Activated naive CD8-positive, alpha-beta T cell treated with anti-CD3 and anti-CD28 coated beads for 36 hours (primary cell): ENCODE measurements around the gene SPATA31A1. TPM values are rescaled to one million over a fixed set of nuclear protein-coding genes. Genes with fewer than 3 reads are reported as not detected.
"Not testable (repeated sequence)": the region's sequence is repeated elsewhere in the genome, so short reads cannot be mapped to it uniquely, and the experiment has no call there.

Experiments used
- DNase-seq: peaks from one replicate; pipeline ENCODE4 v3.0.0; 2021
- H3K27ac Mint-ChIP-seq: one replicate; pipeline ENCODE4 v1.8.0; 2022; ENCODE audit warnings: mild to moderate bottlenecking, moderate library complexity, mixed read lengths
- H3K27me3 Mint-ChIP-seq: one replicate; pipeline ENCODE4 v1.8.0; 2022; ENCODE audit warnings: mild to moderate bottlenecking, mixed read lengths
- H3K36me3 Mint-ChIP-seq: one replicate; pipeline ENCODE4 v1.8.0; 2021; ENCODE audit warnings: mild to moderate bottlenecking, mixed read lengths
- H3K4me1 Mint-ChIP-seq: one replicate; pipeline ENCODE4 v1.8.0; 2021; ENCODE audit warnings: mixed read lengths
- H3K4me3 Mint-ChIP-seq: one replicate; pipeline ENCODE4 v1.8.0; 2022; ENCODE audit warnings: mild to moderate bottlenecking, moderate library complexity, mixed read lengths
- H3K9me3 Mint-ChIP-seq: one replicate; pipeline ENCODE4 v1.8.0; 2022; ENCODE audit warnings: mixed read lengths
- total RNA-seq, 2 experiments: library from RNA; stranded (reverse); gene quantifications; one replicate each; pipeline ENCODE4 v1.2.3, GENCODE V29; 2021

The SPATA31A1 gene
- total RNA-seq, result not detected

GRCh38 chr9:39355369-39355768, at the start of gene SPATA31A1:
Gene SPATA31A1, plus strand, starts transcription at chr9:39355669. Its CDS starts 62 bp downstream, at chr9:39355731.
- not testable (repeated sequence) for H3K36me3 Mint-ChIP-seq, H3K4me3 Mint-ChIP-seq, H3K4me1 Mint-ChIP-seq, H3K9me3 Mint-ChIP-seq, H3K27me3 Mint-ChIP-seq, H3K27ac Mint-ChIP-seq, DNase-seq

GRCh38 chr9:39407261-39408204, 52.1 kb downstream of the SPATA31A1 start:
- not testable (repeated sequence) for H3K9me3 Mint-ChIP-seq, DNase-seq, H3K4me1 Mint-ChIP-seq, H3K36me3 Mint-ChIP-seq, H3K27ac Mint-ChIP-seq, H3K4me3 Mint-ChIP-seq, H3K27me3 Mint-ChIP-seq

DNA sequence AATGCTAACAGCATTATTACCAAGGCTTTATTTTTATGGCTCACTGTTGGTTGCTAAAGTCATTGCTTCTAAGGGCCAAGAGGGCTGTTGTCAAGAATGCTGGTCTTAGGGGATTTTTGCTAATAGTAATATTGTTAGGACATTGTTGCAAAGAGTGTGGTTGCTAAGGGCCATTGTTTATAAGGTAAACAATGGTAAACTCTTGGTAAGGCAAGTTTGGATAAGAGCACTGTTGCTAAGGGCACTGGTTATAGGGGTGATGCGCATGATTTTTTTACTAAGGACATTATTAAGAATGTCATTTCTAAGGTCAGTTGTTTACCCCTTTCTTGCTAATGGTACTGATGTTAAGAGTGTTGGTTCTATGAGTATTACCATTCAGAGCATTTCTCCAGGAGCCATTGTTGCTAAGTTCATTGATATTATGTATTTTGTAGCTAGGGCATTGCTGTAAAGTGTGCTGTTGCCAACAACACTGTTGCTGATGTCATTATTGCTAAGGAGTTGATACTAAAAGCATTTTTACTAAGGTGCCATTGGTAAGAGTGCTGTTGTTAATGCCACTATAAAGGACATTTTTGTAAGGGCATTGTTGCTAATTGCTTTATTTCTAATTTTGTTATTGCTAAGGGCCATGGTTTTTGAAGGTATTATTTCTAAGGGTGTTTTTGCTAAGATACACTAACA, 55.9 kb downstream of the SPATA31A1 start:
- not testable (repeated sequence) for H3K36me3 Mint-ChIP-seq, H3K27ac Mint-ChIP-seq, H3K9me3 Mint-ChIP-seq, H3K4me3 Mint-ChIP-seq, DNase-seq, H3K4me1 Mint-ChIP-seq, H3K27me3 Mint-ChIP-seq

Other genes starting within 250 kb of the SPATA31A1 start
- not detected for gene CNTNAP3, start 67.5 kb upstream of the SPATA31A1 start, total RNA-seq